ENCODE data around the gene AUTS2.
"Not testable (repeated sequence)": the region's sequence is repeated elsewhere in the genome, so short reads cannot be mapped to it uniquely, and the experiment has no call there.

The AUTS2 gene

DNA sequence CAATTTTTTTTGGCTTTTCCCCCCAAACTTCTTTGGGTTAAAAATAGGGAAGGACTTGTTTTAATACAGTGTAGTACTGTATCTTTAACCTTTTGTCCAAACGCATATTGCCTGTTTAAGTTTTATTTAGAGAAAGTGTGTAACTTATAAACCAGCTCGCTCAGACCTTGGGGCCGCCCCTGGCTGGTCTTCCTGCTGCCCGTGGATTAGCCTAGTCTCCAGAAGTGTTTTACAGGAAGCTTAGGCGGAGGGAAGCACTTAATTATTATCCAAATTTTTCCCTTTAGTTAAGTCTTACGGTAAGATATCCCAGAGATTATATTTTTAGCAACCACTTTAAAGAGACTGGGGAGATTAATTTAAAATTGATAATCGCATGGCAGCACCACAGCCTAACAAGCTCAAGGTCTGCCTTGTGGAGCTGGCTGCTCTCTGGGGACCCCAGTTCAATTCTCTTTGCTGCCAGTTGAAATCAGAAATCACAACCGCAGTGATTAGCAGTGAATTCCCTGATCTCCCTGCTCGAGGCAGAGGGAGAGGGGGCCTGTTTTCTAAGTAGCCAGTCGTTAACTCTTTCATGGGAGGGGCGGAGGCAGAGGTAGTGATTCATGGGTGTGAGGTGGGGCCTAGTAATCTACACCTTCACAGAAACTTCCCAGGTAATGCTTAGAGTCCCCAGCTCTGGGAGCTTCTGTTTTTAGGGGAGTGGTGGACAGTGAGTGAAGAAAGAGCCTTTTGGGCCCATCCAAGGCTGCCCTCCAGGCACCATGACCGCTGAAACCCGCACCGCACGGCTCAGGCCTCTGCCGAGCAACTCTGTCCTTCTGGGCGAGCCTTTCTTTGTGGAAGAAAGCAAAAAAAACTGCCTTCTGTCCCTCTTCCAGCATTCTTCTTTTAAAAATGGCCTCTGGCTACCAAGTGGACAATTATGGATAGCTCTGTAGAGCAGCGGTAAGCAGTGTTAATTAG lies 984.9 kb downstream of the AUTS2 start:
- no peak for DNase-seq (ENCODE audit: low read depth in 1 of 2, low spot score in 1 of 2)

DNA sequence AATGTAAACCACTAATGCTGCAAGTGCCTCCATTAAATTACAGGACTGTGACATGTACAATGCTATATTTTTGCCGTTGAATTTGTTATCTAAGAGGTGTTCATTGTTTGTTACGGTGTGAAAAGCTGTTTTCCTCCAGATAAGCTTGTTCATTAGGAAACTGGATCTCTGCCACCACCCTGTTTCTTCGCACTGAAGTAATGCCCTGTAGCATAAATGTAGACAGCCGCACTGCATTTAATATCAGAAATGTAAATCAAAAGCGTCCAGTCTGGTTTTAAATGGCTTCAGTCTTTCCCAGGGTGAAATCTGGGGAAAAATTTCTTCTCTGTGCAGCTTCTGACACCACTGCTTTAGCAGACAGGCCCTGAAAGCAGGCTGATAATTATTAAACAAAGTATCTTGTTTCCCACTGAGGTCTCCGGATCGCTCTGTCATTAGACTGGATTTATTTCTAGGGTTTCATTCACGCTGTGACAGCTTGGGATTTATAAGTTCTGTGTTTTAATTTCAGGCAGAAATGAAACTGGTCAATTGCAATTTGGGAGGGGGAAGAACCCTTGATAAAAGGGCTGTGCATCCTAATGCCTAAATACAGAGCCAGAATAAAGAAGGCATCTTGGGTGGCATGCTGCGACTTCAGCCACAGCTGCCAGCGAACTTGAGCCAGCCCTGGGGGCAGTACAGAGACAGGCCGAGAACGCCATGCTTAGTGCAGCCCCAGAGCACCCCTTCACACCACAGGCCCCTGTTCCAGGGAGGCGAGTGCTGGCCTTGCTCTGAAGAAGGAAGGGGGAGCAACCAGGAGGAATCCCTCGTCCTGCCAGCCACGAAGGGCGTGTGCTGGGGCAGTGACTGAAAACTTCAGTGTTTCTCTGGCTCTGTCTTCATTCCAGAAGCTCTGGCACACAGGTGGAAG lies 985.9 kb downstream of the AUTS2 start:
- no peak for DNase-seq (ENCODE audit: low read depth in 1 of 2, low spot score in 1 of 2)

DNA sequence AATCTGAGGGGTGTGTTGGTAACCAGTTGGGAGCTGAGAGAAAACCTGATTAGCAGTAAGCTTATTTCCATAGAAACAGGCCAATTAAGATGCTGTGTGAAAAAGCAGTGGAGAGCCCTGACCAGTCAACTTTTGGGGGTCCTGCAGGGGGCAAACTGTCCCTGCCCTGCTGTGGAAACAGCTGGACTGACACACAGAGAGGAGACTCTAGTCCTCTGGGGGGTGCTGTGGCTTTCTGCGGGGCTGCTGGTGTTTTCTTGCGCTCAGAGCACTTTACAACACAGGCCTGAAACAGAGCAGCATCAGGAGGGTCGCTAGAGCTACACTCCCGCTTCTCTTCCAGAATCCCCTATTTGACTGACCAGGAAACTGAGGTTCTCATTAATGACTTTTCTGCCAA lies 986.8 kb downstream of the AUTS2 start:
- no peak for DNase-seq (ENCODE audit: low read depth in 1 of 2, low spot score in 1 of 2)

DNA sequence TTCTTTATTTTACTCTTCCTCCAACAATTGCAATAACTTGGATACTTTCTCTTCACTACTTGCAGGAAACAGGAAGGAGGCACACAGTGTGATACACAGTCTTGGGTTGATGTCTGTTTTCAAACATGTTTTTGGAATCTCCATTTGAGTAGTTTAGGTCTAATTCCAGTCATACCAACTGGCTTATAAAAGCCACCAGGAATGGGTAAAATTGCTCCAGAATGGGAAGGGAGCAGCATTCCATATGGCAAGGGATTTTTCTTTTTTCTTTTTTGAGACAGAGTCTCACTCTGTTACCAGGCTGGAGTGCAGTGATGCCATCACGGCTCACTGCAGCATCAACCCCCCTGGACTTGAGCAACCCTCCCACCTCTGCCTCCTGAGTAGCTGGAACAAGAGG lies 988.5 kb downstream of the AUTS2 start:
- no peak for DNase-seq (ENCODE audit: low read depth in 1 of 2, low spot score in 1 of 2)

DNA sequence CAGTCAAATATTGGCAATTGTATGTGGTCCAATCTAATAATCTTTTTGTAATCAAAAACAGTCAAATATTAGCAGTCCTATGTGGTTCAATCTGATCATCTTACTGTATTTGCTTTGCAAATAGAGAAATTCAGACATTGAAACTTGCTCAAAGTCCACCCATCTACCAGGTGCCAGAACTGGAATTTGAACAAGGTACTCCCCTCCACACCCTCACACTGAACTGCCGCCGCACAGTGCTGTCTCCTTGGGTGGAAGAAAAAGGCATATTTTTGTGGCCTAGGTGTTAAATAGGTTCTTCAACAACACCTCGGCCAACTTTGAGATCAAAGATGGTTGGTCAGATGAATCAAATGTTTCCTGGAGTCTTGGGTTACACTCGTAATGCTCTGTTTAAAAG lies 989.5 kb downstream of the AUTS2 start:
- DNase-seq (ENCODE audit: low read depth in 1 of 2, low spot score in 1 of 2), result no peak

DNA sequence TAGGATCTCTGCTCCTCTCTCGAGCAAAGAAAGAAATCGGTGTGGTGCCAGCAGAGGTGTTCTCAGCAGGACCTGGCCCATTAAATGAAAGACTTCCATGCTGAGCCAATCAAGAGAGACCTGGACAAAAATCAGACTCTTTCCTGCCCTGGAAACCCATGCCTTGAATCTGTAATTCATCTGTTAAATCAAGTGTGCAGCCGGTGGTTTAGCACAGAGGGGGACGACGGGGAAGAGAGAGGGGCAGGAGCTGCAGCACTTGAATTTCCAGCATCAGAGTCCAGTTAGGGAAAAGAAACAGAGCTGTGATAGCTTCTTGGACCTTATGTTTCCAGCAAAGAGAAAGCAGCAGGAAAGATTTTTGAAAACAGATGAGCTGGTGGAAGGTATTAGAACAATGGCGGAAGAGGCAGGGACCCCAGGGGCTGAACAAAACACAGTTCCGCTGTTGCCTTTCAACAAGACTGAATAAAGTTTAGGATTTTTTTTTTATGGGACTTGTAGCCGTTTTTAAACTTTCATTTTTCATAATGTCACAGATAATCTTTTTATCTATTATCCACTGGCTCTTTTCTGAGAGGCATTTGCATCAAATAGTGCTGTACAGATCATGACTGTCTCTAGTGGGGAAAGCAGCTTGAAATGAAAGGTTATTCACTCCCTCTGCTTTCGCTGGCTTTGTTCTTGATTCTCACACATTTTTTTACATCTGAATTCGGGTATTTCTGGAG lies 990.1 kb downstream of the AUTS2 start:
- no peak for DNase-seq (ENCODE audit: low read depth in 1 of 2, low spot score in 1 of 2)

DNA sequence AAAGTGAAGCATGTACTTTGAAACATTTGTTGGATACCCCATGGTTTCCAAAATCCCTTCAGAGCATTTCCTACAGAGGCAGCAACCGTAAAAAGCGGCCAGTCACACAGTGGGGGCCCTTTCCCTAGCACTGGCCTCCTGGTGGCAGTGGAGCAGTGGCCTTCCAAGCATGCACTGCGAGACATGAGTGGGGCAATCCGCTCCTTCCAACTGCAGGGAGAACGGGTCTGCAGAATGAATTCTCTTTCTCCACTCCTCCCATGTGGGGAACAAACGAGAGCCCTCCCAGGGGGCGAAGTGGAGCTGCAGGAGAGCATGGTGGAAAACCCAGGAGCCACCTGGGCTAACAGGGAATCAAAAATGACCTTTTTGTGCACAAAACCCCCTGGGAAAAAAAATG lies 990.7 kb downstream of the AUTS2 start:
- DNase-seq (ENCODE audit: low read depth in 1 of 2, low spot score in 1 of 2), result no peak

DNA sequence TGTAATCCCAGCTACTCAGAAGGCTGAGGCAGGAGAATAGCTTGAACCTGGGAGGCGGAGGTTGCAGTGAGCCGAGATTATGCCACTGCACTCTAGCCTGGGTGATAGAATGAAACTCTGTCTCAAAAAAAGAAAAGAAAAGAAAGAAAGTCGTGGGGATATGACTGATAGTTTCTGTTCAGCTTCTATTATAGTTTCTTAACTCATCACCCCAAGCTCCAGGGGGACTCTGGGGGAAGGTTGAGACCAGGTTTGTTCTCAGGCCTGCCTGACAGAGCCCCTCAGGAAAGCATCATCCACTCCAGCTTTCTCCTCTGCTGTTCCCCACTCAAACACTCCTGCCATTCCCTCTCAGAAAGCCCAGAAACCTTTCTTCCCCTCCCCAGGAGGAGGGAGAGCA lies 991.3 kb downstream of the AUTS2 start:
- no peak for DNase-seq (ENCODE audit: low read depth in 1 of 2, low spot score in 1 of 2)

DNA sequence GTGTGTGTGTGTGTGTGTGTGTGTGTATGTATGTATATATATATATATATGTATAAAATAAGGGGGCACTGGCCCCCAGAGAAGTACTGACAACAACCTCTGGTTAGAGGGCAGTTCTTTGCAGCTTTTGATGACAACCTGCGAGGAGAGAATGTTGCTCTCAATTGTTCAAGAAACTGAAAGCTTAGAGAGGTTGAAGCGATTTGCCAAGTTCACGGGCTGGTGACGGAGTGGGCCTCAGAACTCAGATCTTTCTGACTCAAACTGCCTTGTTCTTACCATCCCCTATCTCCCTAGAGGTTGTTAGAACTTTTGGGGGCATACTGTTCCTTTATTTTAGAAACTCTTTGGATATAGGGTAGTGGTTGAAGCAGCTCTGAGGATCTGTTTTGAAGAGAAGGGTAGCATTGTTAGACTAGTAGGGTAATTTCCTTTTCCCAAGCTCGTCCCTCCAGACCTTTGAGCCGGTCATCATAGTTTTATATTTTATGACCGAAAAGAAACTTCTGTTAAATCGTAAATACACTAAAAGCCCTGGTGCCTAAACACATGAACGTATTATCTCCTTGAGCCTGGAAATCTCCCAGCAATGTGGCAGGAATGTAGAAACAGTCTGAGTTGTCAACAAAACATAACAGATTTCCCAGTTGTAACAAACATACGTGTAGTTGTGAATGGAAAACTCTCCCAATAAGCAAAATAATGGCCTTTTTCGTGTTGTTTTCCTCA lies 992.0 kb downstream of the AUTS2 start:
- DNase-seq (ENCODE audit: low read depth in 1 of 2, low spot score in 1 of 2), result no peak

DNA sequence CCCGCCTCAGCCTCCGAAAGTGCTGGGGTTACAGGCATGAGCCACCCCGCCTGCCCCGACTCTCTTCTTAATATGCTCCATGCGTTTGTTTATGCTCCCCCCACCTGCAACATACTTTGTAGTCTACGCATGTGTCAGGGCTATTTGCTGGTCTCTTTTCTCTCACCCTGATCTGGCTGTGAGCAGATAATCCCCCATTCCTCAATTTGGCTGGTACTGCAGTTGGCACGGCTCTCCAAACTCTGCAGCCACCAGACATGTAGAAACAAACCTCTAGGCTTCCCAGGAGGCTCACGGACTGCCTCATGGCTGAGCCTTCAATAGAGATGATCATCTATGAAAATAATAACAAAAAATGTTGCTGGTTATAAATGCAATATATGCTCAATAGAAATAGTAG lies 993.4 kb downstream of the AUTS2 start:
- no peak for DNase-seq (ENCODE audit: low read depth in 1 of 2, low spot score in 1 of 2)

DNA sequence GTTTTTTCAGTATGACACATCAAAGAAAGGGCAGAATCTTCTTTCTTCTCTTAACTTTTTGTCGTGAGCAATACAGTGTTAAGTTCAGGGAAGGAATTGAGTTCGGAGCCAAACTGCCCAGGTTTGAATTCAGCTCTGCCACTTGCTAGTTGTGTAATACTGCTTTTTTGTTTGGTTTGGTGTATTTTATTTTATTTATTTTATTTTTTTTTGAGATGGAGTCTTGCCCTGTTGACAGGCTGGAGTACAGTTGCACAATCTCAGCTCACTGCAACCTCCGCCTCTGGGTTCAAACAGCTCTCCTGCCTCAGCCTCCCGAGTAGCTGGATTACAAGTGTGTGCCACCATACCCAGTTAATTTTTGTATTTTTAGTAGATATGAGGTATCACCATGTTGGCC lies 993.9 kb downstream of the AUTS2 start:
- DNase-seq (ENCODE audit: low read depth in 1 of 2, low spot score in 1 of 2), result no peak

DNA sequence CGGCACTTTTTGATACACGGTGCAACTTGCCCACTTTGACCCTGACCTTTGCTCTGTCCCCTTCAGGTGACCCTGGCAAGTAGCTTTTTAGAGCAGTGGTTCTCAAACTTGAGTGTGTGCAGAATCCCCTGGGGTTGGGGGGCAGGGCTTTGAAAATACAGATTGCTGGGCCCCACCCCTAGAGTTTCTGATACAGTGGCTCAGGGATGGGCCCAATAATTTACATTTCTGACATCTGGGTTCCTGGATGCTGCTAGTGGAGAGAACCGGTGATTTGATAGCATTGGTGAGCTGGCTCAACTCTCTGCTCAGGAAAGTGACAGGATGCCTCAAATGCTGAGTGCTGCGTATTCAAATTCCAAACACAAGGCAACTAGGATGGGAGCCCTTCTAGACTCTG lies 995.9 kb downstream of the AUTS2 start:
- no peak for DNase-seq (ENCODE audit: low read depth in 1 of 2, low spot score in 1 of 2)

DNA sequence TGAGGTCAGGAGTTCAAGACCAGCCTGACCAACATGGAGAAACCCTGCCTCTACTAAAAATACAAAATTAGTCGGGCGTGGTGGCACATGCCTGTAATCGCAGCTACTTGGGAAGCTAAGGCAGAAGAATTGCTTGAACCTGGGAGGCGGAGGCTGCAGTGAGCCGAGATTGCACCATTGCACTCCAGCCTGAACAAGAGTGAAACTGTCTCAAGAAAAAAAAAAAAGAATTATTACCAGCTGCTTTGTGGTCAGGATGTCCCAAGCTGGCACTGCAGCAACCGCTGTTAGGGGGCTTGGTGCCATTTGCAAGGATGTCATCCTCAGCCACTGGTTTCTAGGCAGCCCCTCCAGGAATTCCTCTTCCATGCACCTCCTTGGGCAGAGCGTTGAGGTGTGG lies 996.6 kb downstream of the AUTS2 start:
- not testable (repeated sequence) for DNase-seq (ENCODE audit: low read depth in 1 of 2, low spot score in 1 of 2)

DNA sequence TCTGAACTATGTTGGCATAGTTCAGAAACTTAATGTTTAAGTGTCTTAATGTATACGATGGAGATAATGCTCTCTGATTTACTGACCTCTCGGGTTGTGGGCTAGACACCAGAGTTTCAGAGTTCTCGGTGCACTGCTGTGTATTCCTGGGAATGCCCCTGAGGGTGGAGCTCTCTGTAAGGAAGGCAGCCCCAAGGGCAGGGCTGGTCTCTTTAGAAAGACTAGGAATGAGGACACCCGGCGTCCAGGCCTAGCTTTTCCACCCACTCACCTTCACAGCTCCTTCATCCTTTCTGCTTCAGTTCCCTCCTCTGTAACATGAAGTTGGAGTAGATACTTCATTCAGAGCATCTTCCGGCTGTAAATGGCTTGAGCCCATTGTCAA lies 997.1 kb downstream of the AUTS2 start:
- DNase-seq (ENCODE audit: low read depth in 1 of 2, low spot score in 1 of 2), result no peak

DNA sequence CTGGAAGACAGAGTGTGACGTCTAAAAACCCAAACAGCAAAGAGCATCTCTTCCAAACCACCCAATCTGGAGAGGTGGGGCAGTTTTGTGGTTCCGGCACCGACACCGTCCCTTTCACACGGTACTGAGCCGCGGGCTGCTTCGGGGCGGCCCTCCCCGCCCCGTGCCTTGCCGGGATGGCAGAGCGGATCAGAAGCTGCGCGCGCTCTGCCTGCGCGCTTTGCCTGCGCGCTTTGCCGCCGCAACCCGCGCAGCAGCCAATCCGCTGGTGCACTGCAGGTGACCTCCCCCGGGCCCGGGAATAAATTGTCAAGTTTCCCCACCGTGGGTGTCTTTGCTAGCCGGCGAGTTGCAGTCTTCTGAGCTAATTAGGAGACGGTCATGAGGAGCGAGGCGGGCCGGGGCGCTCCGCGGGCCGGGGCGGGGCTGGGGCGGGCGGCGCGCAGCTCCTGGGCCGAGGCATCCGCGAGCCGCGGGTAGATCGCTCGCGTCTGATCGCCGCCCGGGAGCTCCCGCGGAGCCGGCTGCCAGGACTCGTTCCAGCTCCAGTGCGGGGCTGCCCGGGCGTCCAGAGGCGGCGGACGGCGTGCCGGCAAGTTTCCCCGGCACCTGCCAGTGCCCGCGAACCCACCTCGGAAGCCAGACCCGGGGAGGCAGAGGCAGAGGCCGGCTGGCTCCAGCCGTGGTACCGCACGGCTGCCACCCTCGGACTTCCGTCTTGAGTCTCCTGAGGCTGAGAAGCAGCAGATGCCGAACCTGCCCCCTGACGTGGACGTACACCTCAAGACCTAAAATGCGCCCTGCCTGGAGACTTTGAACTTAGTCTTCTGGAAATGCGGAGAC lies 997.7 kb downstream of the AUTS2 start:
- no peak for DNase-seq (ENCODE audit: low read depth in 1 of 2, low spot score in 1 of 2)

DNA sequence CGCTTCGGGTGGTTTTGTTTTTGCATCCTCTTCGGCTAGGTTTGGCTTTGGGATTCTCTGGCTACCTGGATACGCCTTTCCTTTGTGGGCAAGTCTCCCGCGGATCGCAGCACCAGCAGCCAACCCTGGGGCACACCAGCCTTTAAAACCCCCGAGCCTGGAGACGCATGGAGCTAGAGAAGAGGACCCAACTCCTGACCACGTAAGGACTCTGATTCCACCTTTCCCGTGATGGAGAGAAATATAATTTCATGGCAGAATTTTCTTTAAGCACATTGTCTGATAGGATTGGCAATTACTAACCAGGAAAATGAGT lies 998.3 kb downstream of the AUTS2 start:
- DNase-seq (ENCODE audit: low read depth in 1 of 2, low spot score in 1 of 2), result no peak

DNA sequence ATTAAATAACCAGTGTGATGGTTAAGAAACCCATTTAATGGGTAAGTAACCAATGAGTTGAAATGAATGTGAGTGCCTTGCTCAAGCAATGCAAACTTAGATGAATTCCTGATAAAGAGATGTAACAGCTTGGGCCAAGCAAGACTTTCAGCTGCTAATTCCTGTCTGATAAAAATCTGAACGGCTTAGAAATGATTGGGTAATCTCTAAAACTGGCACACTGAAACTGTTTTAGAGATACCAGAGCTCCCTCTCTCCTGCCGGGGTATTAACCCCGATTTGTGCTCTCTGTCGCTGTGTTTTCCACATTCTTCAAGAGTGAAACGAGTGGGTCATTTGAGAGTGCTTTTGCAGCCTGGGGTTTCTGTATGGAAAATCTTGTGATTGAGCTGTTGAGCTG lies 998.8 kb downstream of the AUTS2 start:
- no peak for DNase-seq (ENCODE audit: low read depth in 1 of 2, low spot score in 1 of 2)

DNA sequence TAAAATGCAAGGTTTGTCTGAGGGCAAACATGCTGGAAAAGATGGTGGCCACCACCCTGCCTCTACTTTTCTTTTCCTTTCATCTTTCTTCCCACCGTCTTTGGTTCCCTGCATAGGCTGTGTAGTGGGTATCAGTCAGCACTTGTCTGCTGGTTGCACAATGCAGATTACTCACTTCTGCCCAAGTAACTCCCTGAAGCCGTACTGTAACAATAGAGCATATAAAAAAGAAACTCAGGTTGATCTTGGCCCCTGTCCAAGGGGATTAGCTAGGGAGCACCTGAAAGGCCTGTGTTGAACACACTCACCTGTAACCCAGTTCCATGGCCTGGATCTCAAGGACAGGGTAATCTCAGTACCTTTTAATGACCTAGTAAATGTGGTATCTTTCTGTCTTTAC lies 1000.7 kb downstream of the AUTS2 start:
- DNase-seq (ENCODE audit: low read depth in 1 of 2, low spot score in 1 of 2), result no peak

DNA sequence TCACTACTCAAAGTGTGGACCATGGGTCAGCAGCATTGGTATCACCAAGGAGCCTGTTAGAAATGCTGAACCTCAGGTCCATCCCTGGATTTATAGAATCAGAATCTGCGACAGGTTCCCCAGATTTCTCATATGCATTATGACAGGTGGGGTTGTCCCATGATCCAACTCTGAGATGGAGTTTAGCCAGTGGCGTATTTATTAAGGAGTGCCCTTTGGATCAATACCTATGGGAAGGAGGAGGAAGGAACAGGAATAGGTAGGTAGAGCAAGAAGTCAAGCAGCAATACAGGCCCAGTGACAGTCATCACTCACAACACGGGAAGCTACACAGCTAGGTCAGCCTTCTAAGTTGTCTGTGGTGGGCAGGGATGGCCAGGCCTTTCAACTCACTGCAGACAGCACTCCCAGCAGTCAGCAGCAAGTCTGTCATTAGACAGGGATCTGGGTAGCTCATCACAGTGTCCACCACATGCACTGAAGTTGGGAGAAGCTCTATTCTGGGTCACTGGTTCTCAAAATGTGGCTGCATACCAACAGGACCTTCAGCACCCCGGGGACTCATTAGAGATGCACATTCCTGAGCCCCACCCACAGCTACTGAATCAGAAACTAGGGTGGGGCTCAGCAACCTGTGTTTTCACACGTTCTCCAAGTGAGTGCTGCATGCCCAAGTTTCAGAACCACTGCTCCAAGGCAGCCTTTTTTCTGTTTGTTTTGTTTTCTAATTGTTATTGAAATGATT lies 1001.3 kb downstream of the AUTS2 start:
- no peak for DNase-seq (ENCODE audit: low read depth in 1 of 2, low spot score in 1 of 2)
